GM21576 (cell line): ENCODE data around the gene BATF.
"Not testable (repeated sequence)": the region's sequence is repeated elsewhere in the genome, so short reads cannot be mapped to it uniquely, and the experiment has no call there.

ENCODE experiments used
- ATAC-seq: cut with Tn5 transposase; IDR thresholded peaks from one replicate; pipeline ENCODE4 v1.9.1; 2021; ENCODE audit warnings: mild to moderate bottlenecking, moderate library complexity; ENCODE audit not compliant: unreplicated experiment

Gene BATF, protein sequence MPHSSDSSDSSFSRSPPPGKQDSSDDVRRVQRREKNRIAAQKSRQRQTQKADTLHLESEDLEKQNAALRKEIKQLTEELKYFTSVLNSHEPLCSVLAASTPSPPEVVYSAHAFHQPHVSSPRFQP

DNA sequence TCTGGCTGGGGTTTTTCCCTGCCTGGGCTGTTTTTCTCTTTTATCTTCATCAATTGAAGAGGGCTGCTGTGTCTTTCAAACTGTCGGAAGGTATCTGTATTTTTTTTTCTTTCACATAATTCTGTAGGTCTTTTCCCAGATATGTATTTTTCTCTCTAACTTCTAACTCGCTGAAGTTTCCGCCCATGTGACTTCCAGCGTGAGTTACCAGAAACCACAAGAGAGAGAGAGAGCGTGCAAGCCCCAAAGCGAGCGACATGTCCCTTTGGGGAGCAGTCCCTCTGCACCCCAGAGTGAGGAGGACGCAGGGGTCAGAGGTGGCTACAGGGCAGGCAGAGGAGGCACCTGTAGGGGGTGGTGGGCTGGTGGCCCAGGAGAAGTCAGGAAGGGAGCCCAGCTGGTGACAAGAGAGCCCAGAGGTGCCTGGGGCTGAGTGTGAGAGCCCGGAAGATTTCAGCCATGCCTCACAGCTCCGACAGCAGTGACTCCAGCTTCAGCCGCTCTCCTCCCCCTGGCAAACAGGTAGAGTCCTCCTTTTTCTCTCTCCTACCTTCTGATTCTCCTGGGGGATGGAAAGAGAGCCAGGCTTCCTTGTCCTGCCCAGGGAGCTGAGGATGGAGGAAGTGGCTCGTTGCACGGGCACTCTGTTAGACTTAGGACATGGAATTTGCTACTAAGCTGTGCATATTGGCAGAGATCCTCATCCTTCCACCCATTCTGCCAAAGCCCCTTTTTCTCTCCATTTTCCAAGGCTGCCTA is at the start of gene BATF:
Gene BATF (plus strand): TSS at position 246 of the 759 bp plus-strand sequence. CDS start 214 bp downstream, at position 460.
- peak; percentile 53 for ATAC-seq

DNA sequence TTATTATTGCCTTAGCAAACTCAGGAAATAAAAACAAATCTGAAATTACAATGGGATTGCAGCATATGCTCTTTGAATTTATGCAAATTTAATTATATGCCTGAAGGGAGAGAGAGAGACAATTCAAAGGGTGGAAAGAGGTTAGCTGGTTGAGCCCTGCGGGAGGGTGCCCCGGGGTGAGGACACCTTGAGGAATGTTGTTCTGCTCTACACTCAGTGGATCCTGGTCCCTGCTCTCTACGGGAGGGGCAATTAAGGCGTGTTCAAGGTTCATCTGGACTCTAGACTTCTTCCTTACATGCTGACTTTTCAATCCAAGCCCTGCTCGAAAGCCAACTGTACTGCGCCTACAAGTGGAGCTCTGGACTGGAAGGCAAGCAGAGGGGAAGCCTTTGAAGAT is 48.1 kb upstream of the BATF start:
- not testable (repeated sequence) for ATAC-seq

DNA sequence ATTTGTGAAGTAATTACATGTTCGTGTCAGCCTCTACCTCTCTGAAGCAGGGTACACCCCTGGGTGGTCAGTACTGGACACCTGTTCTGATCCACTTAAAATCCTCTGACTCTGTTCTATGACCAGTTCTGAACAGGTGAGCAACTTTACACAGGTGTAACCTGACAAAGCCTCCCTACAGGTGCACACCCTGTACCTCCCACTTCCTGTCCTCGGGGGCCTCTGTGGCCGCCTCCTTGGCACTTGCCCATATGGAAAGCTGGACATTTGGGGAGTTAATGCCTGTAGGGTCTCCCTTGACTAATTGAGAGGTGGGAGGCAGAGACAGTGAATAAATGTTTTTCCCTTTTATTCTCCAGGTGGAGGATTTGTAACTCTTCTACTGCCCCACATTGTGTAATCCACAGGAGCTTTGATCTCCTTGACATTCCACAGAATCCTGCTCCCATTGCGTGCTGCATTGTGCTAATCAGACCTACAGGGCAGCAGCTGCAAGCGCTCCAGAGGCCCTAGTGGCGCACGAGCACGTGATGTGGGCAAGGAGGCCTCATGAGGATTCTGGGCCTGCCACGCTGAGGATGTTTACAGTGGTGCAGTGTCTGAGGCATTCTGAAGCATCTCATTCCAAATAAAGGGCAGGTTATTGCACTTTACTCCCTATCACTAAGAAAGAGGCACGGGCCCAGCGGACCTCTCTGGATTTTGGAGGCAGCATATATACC is 45.8 kb upstream of the BATF start:
- no peak for ATAC-seq

DNA sequence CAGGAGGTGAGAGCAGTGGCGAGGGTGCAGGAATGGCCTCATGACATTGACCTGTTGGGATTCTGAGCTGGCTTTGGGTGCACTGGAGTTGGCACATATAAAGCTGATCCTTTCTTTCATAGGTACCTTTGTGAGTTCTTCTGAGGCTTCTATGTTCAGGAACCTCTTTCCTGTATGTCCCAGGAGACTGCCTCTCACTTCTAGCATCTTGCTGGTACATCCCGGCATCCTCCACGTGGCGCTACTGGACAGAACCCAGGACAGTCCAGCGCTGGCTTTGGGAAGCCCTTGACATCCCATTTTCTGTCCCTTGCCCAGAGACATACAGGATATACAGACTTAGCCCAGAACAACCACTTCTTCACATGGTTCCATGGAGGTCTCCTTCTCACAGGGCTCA is 44.4 kb upstream of the BATF start:
- ATAC-seq = no peak

DNA sequence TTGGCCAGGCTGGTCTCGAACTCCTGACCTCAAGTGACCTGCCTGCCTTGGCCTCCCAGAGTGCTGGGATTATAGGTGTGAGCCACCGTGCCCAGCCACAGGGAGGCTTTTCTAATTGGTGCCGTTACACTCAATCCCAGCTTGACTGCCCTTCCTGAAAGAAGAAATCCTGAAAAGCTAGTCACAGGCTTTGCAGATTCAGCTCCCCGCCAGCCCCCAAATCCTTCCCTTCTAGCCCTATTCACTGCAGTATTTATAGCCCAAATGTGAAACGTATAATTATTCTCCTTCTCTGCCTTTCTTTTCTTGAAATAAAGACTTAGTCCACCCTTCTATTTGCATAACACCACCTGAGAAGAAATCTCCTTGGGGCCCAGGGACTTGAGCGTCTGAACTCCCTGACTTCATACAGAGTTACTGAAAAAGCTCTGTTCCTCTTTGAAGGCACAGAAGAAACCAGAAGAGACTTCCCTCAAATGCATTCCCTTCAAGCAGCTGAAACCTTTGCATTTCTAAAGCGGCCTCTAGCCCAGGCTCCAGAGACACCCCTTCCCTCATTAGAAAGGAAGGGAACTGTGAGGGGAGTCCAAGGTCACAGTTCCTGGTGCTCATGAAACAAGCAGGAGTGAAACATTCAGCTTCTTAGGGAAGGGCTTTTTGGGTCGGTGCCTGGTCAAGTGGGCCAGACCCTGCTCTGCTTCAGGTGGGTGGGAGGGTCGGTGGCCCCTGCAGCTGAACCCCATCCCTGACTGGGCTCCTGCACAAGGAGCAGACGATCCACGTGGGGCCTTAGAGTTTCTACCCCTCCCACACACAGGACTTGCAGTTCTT is 42.3 kb upstream of the BATF start:
- no peak for ATAC-seq

DNA sequence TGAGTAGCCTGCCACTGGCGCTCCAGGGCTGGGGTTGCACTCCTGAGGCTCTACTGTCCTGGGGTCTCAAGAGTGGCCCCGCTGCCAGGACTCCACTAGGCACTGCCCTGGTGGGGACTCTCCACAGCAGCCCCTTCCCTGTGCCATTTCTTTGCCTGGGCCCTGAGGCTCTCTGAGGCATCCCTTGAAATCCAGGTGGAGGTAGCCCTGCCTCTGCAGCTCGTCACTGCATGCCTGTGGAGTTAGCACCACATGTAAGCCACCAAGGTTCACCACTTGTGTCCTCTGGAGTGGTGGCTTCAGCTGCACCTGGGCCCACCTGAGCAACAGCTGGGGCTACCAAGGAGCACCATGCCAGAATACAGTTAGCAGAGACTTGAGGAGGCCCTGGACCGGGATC is 39.9 kb upstream of the BATF start:
- ATAC-seq = no peak

DNA sequence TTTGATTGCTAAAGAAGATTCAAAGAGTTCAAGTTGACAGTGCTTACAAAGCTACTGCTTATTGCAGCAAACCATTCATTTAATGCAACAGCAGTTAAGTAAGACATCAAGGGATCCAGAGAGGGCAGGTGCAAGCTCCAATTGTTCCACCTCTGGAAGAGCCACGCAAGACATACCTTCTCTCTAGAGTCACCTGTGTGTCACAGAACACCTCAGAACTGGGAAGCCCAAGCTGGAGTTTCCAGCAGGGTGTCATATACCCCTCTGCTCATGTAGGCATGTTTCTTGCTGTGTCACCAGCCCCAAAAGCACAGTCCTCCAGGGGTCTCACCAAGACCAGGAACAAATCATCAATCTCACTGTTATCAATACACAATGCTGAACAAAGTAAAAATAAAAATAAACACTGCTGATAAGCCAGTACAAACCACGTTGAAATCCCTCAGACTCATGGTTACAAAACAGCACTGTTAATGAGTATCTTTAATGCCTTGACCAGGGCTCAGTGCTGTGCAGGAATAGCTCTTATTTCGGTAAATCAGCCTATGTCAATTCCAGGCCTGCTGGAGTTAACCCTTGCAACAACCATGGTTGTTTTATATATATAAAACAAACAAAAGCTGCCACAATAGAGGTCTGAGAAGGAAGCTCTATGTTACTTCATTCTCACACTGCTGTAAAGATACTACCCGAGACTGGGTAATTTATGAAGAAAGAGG is 37.4 kb upstream of the BATF start:
- ATAC-seq = no peak

DNA sequence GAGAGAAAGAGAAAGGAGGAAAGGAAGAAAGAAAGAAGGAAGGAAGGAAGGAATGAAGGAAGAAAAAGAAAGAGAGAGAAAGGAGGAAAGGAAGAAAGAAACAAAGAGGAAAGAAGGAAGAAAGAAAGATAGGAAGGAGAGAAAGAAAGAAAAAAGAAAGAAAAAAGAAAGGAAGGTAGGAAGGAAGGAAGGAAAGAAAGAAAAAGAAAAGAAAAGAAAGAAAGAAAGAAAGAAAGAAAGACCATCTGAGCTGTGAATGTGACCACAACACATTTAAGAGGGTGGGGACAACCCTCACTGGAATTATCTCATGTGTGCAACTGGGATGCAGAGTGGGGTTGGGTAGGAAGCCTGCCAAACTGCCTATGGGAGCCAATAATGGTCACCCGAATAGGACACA is 36.0 kb upstream of the BATF start:
- no peak for ATAC-seq

DNA sequence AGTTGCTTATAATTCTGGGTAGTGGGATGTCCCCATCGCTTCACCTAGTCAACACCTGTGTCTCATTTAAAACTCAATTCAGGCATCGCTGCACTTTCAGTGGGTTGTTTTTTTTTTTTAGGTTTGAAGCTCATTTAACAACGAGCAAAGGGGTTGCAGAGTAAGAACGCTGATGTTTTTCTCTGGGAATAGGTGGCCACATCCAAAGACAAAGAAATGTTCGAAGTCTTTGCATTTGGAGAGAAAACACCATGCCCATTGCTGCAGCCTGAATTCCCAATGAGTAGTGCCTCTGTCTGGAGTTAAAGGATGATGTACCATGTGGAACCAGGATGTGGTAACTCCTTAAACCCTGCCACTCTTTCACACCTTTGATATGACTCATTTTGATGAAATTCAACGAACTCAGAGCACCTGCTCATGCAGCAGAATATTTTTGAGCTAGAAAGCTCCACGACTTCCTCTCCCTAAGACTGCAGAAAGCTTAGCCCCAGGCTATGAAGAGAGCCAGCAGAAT is 35.1 kb upstream of the BATF start:
- peak; percentile 71 for ATAC-seq

DNA sequence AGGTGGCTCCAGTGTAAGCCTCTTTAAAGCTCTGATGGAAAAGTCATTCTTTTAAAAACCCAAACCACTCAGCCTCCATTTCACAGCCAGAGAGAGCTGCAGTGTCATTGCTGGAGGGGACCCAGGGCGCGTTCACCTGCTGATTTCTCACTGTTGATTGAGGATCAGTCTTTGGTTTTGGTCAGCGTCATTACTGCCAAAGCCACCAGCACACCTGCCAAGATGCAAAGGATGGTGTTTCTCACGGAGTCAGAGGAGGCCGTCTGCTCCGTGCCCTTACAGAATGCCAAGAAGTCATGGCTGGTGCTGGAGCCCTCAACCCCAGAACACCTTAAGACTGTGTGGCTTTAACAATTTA is 32.8 kb upstream of the BATF start:
- no peak for ATAC-seq

DNA sequence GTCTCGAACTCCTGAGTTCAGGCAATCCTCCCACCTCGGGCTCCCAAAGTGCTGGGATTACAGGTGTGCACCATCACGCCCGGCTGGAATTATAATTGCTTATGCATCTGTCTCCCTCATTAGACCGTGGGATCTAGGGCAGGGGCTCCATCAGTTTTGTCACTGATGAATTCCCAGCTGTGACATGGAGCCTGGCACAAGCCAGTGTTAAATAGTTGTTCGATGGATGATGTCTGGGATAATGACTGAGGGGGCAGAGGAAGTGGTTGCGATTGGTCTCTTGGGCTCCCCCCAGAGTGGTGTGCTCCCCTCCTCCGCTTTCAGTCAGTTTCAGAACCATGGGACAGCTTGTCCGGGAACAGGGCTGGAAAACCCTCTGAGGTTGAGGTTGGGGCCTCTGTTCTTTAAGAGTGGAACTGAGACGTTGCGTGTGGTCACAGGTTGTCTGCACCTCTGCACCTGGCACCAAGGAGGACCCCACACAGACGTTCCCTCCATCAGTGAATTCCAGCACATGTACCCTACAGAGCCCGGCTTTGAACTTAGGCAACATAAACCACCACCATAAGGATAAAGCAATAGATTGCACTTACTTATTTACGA is 30.8 kb upstream of the BATF start:
- no peak for ATAC-seq

DNA sequence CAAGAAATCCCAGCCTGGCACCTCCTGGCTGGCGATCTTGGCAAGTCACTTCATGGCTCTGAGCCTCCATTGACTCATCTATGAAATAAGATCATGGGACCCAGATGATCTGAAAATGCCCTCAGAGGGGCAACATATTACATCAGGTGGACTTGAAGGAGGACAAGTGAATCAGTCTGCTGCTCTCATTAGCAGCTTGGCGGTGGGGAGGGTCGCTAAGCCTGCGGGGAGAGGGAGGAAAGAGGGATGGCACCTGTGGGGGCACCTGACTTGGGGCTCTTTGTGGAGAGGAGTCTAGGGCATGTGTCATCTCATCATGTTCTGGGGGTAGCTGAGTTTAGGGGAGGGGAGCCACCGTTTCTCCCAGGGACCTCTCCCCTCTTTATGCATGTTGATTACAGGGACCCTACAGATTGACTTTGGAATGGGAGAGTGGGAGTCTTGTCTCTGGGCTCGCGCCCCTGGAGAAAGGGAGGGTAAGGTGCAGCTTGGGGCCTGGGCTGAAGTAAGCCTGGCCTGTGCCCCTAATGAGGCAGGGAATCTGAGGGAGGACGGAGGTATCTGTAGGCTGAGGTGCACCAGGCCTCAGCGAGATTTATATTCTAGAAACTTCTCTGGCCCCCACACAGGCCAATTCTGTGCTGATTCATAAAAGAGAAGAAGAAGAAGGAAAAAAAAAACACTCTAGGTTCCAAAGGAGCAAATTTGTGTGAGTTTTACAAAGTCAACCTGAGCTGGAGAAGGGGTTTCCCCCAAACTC is 29.3 kb upstream of the BATF start:
- ATAC-seq = no peak

DNA sequence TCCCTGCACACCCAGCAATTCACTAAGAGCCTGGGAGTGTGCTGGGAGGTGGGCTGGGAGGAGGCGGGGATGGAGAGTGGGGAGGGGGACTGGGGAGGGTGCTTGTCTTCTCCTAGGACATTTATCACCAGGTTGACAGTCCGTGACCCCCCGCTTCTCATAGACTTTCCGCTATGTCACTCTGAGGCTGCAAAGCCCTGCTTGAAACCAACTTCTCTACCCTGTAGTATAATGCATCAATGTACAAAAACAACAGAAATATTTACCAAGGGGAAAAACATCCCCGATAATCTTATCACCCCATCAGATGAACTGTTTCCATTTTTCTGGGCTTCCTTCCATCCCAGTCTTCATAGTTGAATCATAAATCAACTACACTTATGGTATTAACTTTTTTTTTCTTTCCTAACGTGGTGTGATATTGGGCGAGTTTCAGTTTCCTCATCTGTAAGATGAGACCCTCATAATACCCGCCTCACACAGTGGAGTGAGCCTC is 28.6 kb upstream of the BATF start:
- no peak for ATAC-seq

DNA sequence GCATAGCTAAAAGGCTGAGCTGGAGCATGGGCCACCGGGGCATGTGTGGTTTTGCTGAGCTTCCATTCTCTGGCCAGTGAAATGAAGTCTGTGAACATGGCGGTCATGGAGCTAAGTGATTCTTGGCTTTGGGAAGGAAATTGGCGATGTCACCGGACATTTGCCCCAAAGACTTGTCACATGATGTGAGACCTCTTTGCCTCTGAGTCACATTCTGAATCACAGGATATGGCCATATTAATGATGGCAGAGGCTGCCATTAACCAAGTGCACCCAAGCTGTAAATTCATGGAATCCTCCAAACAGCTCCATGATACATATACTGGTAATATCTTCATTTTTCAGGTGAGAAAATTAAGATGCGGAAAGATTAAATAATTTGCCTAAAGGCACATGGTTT is 27.4 kb upstream of the BATF start:
- ATAC-seq = no peak

DNA sequence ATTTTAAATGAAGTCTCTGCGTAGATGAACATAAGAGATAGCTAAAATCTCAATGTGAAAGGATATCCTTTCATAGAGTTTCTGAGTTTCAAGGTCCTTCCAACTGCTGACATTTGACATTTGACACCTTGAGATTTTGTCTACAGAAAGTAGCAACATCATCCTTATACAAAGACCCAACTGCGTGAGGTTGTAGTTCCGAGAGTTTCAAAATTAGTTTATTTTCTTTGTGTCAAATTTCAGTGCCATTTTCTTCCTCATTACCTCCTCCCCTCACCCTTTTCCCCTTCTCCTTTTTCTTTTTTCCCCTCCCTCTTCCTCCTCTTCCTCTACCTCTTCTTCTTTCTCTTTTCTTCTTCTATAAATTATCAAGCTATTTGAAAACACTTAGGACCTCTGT is 26.9 kb upstream of the BATF start:
- ATAC-seq = no peak

DNA sequence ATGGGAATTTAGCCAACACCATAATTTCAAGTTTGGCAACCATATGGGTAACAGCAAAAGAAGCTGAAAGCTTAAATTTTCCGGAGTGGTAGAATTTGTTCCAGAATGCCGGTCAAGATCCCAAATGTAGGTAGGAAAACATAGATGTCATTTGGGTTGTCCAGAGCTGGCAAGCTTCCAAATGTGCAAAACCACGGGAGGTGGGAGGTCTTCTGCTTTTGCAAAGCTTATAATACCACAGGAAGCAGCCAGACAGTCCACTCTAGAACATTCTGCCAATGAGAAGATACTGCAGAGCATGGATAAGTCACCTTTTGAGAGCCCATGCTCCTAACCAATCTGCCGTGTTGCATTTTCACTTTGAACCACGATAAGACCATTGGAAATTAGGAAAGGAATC is 26.4 kb upstream of the BATF start:
- ATAC-seq = no peak

DNA sequence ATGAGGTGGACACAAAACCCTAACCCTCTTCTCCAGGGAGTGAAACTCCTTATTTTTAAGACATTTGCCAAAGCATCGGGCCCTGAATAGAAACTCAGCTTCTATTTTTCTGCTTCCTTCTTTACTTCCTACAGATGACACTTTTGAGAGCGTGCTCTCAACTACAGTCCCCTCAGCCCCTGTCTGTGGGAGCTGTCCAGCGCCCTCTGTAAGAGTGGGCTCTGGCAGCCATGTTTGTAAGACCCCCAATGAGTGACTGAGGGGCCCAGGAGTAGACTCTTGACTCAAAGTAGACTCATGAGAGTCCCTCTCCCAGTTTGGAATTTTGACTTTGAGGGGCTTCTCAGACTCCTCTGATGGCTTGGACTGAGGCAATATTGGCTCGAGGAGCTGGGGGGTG is 25.5 kb upstream of the BATF start:
- no peak for ATAC-seq

DNA sequence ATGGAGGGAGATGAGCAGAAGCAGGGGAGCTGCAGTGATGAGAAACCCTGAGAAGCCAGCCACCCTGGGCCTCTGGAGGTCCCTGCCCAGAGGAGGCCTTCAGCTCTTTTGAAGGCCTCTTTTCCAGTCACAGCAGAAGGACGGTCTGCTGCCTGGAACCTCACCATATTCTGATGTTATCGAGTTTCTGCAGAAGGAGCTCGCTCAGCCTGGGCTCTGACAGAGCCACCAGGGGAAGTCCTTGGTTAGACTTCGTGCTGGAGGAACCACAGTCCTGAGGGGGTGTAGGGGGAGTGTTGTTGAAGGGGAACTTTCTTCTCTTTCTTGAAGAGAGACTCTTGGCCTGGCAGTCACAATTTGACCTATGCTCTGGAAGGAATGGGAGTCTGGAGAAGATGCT is 25.1 kb upstream of the BATF start:
- ATAC-seq = no peak

DNA sequence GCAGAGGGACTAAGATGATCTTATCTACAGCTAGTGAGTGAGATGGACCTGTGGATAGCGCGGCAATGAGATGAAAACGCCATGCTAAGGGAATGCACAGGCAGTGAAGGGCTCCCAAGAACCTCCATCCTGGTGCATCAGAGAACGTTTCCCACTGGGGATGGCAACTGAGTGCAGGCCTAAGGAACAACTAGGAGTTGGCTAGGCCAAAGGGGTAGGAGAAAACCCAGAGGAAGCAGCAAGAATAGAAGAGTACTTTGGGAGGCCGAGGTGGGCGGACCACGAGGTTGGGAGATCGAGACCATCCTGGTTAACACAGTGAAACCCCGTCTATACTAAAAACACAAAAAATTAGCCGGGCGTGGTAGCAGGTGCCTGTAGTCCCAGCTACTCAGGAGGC is 24.6 kb upstream of the BATF start:
- ATAC-seq = no peak
